Left ventricle myocardium inferior (tissue), 1 donor: ENCODE results near the gene CPSF3. TPM values are rescaled to one million over a fixed set of nuclear protein-coding genes. Genes with fewer than 3 reads are reported as not detected.

Source experiments
- DNase-seq: peaks from one replicate; pipeline ENCODE4 v3.0.0-alpha.2; 2020
- H3K27ac ChIP-seq: fragments of 200-600 bp; replicated peaks from 2 replicates; pipeline ENCODE4 v1.8.0; 2021
- H3K27me3 ChIP-seq: fragments of 200-600 bp; 2 replicates; pipeline ENCODE4 v1.8.0; 2021; ENCODE audit warnings: low read depth
- H3K36me3 ChIP-seq: fragments of 200-600 bp; 2 replicates; pipeline ENCODE4 v1.8.0; 2021
- H3K4me1 ChIP-seq: fragments of 200-600 bp; 2 replicates; pipeline ENCODE4 v1.8.0; 2021
- H3K4me3 ChIP-seq: fragments of 200-600 bp; 2 replicates; pipeline ENCODE4 v1.8.0; 2021; ENCODE audit warnings: mild to moderate bottlenecking, moderate library complexity
- H3K9me3 ChIP-seq: fragments of 200-600 bp; replicated peaks from 2 replicates; pipeline ENCODE4 v1.8.0; 2021
- intact Hi-C: fragments of 100-400 bp; cut with micrococcal nuclease; formaldehyde crosslinking; loops from one replicate; pipeline ENCODE4 v1.11.0; 2022
- total RNA-seq: library from RNA; stranded (reverse); fragmentation: NEBNext Ultra II Directional; extraction: Animal tissue kit (Norgen Biotek cat#: 25700); gene quantifications from one replicate; pipeline ENCODE4 v1.2.1, GENCODE V29; 2021
- TF ChIP-seq, protein P1 (sequence below): fragments of 200-600 bp; IDR thresholded peaks from 2 replicates; pipeline ENCODE4 v1.8.0; 2021; ENCODE audit warnings: antibody characterized with exemption, mild to moderate bottlenecking, borderline replicate concordance
- donor health status: DM: no; HTN: yes; CAD: no; lungs with severe emphysema.

The CPSF3 gene
- total RNA-seq, 1 donor from 2014 or later, result 15.6 TPM

GRCh38 chr2:9463698-9464034 is 40.2 kb downstream of the CPSF3 start:
- intact Hi-C loops, result no loop called here
- TF ChIP-seq, protein P1, sequence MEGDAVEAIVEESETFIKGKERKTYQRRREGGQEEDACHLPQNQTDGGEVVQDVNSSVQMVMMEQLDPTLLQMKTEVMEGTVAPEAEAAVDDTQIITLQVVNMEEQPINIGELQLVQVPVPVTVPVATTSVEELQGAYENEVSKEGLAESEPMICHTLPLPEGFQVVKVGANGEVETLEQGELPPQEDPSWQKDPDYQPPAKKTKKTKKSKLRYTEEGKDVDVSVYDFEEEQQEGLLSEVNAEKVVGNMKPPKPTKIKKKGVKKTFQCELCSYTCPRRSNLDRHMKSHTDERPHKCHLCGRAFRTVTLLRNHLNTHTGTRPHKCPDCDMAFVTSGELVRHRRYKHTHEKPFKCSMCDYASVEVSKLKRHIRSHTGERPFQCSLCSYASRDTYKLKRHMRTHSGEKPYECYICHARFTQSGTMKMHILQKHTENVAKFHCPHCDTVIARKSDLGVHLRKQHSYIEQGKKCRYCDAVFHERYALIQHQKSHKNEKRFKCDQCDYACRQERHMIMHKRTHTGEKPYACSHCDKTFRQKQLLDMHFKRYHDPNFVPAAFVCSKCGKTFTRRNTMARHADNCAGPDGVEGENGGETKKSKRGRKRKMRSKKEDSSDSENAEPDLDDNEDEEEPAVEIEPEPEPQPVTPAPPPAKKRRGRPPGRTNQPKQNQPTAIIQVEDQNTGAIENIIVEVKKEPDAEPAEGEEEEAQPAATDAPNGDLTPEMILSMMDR, result no peak
- Histone ChIP-seq H3K27ac (no peak overlapping the region), H3K27me3 (no peaks in the 10 kb centered on the region), H3K4me3 (no peak overlapping the region), H3K4me1 (no peaks in the 10 kb centered on the region), H3K36me3 (peaks cover 44% of the 10 kb centered on the region), H3K9me3 (no peaks in the 10 kb centered on the region)
- no peak for DNase-seq

GRCh38 chr2:9465170-9465569 is 41.7 kb downstream of the CPSF3 start:
- intact Hi-C loops, result no loop called here
- Histone ChIP-seq H3K9me3 (no peaks in the 10 kb centered on the region), H3K4me3 (no peak overlapping the region), H3K27me3 (no peaks in the 10 kb centered on the region), H3K27ac (no peak overlapping the region), H3K4me1 (no peaks in the 10 kb centered on the region), H3K36me3 (peaks cover 30% of the 10 kb centered on the region)
- DNase-seq, result no peak
- TF ChIP-seq, protein P1, result no peak

GRCh38 chr2:9466147-9466683 is 42.8 kb downstream of the CPSF3 start:
- no peak overlapping the region for H3K27ac ChIP-seq
- no peaks in the 10 kb centered on the region for H3K4me1 ChIP-seq
- H3K9me3 ChIP-seq, result no peaks in the 10 kb centered on the region
- no peak overlapping the region for H3K4me3 ChIP-seq
- DNase-seq, result no peak
- intact Hi-C loops, result no loop called here
- peaks cover 22% of the 10 kb centered on the region for H3K36me3 ChIP-seq
- TF ChIP-seq, protein P1, result no peak
- no peaks in the 10 kb centered on the region for H3K27me3 ChIP-seq

GRCh38 chr2:9467687-9468086 is 44.2 kb downstream of the CPSF3 start:
- peaks cover 23% of the 10 kb centered on the region for H3K36me3 ChIP-seq
- H3K4me3 ChIP-seq, result no peak overlapping the region
- TF ChIP-seq, protein P1, result no peak
- H3K9me3 ChIP-seq, result no peaks in the 10 kb centered on the region
- intact Hi-C loops, result no loop called here
- no peak for DNase-seq
- H3K27ac ChIP-seq, result no peak overlapping the region
- H3K27me3 ChIP-seq, result no peaks in the 10 kb centered on the region
- H3K4me1 ChIP-seq, result no peaks in the 10 kb centered on the region

DNA sequence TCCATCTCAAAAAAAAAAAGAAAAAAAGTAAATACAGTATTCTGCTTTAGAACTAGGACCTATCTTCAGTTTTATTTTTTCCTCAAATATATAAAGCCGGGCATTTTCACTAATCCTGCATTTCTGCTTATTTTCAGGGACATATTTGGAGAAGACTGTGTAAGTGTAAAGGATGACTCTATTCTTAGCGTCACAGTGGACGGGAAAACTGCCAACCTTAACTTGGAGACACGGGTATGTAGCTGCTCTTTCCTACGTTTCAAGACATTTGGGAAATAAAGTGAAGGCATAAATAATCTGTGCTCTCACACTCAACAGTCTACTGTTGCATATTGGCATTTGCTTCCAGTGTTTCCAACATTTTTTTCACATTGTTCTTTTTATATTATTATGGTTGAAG is 47.8 kb downstream of the CPSF3 start:
- Histone ChIP-seq H3K27ac (no peak overlapping the region), H3K4me3 (no peak overlapping the region), H3K27me3 (no peaks in the 10 kb centered on the region), H3K9me3 (no peaks in the 10 kb centered on the region), H3K36me3 (peaks cover 17% of the 10 kb centered on the region), H3K4me1 (peaks cover 29% of the 10 kb centered on the region)
- TF ChIP-seq, protein P1, result no peak
- intact Hi-C loops, result no loop called here
- no peak for DNase-seq

DNA sequence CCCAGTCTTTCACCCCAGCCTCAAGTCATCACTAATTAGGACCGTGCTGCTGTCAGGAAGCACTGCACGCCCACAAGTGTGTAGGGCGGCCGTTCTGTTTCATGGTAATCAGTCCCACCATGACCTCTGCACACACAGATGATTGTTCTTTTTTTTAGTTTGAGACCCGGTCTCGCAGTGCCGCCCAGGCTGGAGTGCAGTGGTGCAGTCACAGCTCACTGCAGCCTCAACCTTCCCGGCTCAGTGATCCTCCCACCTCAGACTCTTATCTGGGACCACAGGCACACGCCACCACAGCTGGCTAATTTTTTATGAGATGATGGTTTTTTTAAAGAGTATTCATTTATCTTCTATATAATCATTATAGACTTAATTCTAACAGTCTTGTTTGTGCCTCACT is 49.1 kb downstream of the CPSF3 start:
- Histone ChIP-seq H3K27me3 (no peaks in the 10 kb centered on the region), H3K4me1 (peaks cover 42% of the 10 kb centered on the region), H3K9me3 (no peaks in the 10 kb centered on the region), H3K36me3 (peaks cover 16% of the 10 kb centered on the region), H3K4me3 (no peak overlapping the region), H3K27ac (no peak overlapping the region)
- no peak for DNase-seq
- TF ChIP-seq, protein P1, result no peak
- intact Hi-C loops, result no loop called here
